GM19397 (cell line): ENCODE results near the gene SMPD1.

Experiments used
- ATAC-seq: cut with Tn5 transposase; IDR thresholded peaks from one replicate; pipeline ENCODE4 v1.9.1; 2021; ENCODE audit warnings: mild to moderate bottlenecking, moderate library complexity; ENCODE audit not compliant: unreplicated experiment

Gene SMPD1

GRCh38 chr11:6389905-6390717, at the start of gene SMPD1:
Gene SMPD1 (plus strand): TSS chr11:6390474. CDS start chr11:6390599, 125 bp downstream.
- ATAC-seq = peak; percentile 99

GRCh38 chr11:6345366-6345765, 44.9 kb upstream of the SMPD1 start:
- no peak for ATAC-seq

- ATAC-seq = no peak
Measured at GRCh38 chr11:6350043-6350442, 40.2 kb upstream of the SMPD1 start.

GRCh38 chr11:6350486-6350885, 39.8 kb upstream of the SMPD1 start:
- no peak for ATAC-seq

GRCh38 chr11:6351782-6352382, 38.4 kb upstream of the SMPD1 start:
- no peak for ATAC-seq

GRCh38 chr11:6353367-6353987, 36.8 kb upstream of the SMPD1 start:
- ATAC-seq = peak; percentile 73

GRCh38 chr11:6354651-6355485, 35.4 kb upstream of the SMPD1 start:
- no peak for ATAC-seq

- ATAC-seq = no peak
Measured at GRCh38 chr11:6356503-6357055, 33.7 kb upstream of the SMPD1 start.

GRCh38 chr11:6357222-6357621, 33.1 kb upstream of the SMPD1 start:
- no peak for ATAC-seq

GRCh38 chr11:6360183-6360582, 30.1 kb upstream of the SMPD1 start:
- ATAC-seq = no peak

GRCh38 chr11:6362185-6362872, 27.9 kb upstream of the SMPD1 start:
- ATAC-seq = no peak

- ATAC-seq = peak; percentile 83
Measured at GRCh38 chr11:6362873-6363678, 27.2 kb upstream of the SMPD1 start.

- ATAC-seq = no peak
Measured at GRCh38 chr11:6365659-6366058, 24.6 kb upstream of the SMPD1 start.

- no peak for ATAC-seq
Measured at GRCh38 chr11:6371825-6372224, 18.4 kb upstream of the SMPD1 start.

GRCh38 chr11:6377902-6378639, 12.2 kb upstream of the SMPD1 start:
- ATAC-seq = no peak

- ATAC-seq = no peak
Measured at GRCh38 chr11:6378640-6378989, 11.7 kb upstream of the SMPD1 start.

GRCh38 chr11:6385046-6385777, 5.1 kb upstream of the SMPD1 start:
- no peak for ATAC-seq
